HG02678 (cell line): ENCODE results near the gene PF4V1.

Experiments
- ATAC-seq: cut with Tn5 transposase; IDR thresholded peaks from one replicate; pipeline ENCODE4 v1.9.1; 2021; ENCODE audit warnings: mild to moderate bottlenecking, moderate library complexity; ENCODE audit not compliant: unreplicated experiment

The PF4V1 gene

GRCh38 chr4:73902038-73902637 lies 49.0 kb downstream of the PF4V1 start:
- no peak for ATAC-seq

- no peak for ATAC-seq
Observed at GRCh38 chr4:73902817-73903547, 49.9 kb downstream of the PF4V1 start.
